ENCODE results near the gene DYSF. TPM values are rescaled to one million over a fixed set of nuclear protein-coding genes. Genes with fewer than 3 reads are reported as not detected.

Gene DYSF
- total RNA-seq, 2 donors from 2014 or later: 1.4 to 3.1 TPM

- no peaks in the 10 kb centered on the region for H3K4me1 Mint-ChIP-seq
- peak; percentile 35 for DNase-seq
- WGBS, 2 experiments (ENCODE audit: insufficient coverage in 1 of 2, insufficient read length in 1 of 2): 85 to 96% methylated on average over 7 to 11 of the region's 11 CpGs
Observed at GRCh38 chr2:71664161-71664560, 210.8 kb downstream of the DYSF start.

GRCh38 chr2:71665168-71666093 is 212.1 kb downstream of the DYSF start:
- TF ChIP-seq CTCF (conservative IDR thresholded peaks at IDR 0.05): no peak
- no peaks in the 10 kb centered on the region for H3K36me3 ChIP-seq (ENCODE audit: control insufficient read depth, insufficient read depth, low read length)
- H3K9me3 Mint-ChIP-seq: no peaks in the 10 kb centered on the region
- H3K4me1 ChIP-seq (ENCODE audit: control insufficient read depth, insufficient read depth, low read length): no peaks in the 10 kb centered on the region
- H3K27me3 ChIP-seq (ENCODE audit: control insufficient read depth, insufficient read depth, low read length, poor library complexity, severe bottlenecking): no peaks in the 10 kb centered on the region
- no peaks in the 10 kb centered on the region for H3K4me1 Mint-ChIP-seq
- WGBS, 2 experiments (ENCODE audit: insufficient coverage in 1 of 2, insufficient read length in 1 of 2): 91 to 100% methylated on average over 3 to 11 of the region's 11 CpGs
- no peak overlapping the region for H3K9ac ChIP-seq (ENCODE audit: extremely low read depth, low read length, poor library complexity, severe bottlenecking)
- no peaks in the 10 kb centered on the region for H3K9me3 ChIP-seq (ENCODE audit: control insufficient read depth, low read length)
- no peaks in the 10 kb centered on the region for H3K36me3 Mint-ChIP-seq (ENCODE audit: low read depth)
- peak; percentile 28 for DNase-seq
- H3K4me3 ChIP-seq (ENCODE audit: low read length): no peak overlapping the region
- H3K27ac ChIP-seq (ENCODE audit: low read depth, low read length): no peak overlapping the region
- H3K27ac Mint-ChIP-seq: no peak overlapping the region
- H3K27me3 Mint-ChIP-seq (ENCODE audit: insufficient read depth): no peaks in the 10 kb centered on the region
- H3K4me3 Mint-ChIP-seq: no peak overlapping the region

More at GRCh38 chr2:71664161-71664560, 210.8 kb downstream of the DYSF start:
- no peak overlapping the region for H3K4me3 ChIP-seq (ENCODE audit: low read length)
- H3K27ac Mint-ChIP-seq: no peak overlapping the region
- H3K4me3 Mint-ChIP-seq: no peak overlapping the region
- no peak overlapping the region for H3K27ac ChIP-seq (ENCODE audit: low read depth, low read length)
- no peaks in the 10 kb centered on the region for H3K4me1 ChIP-seq (ENCODE audit: control insufficient read depth, insufficient read depth, low read length)
- no peaks in the 10 kb centered on the region for H3K36me3 Mint-ChIP-seq (ENCODE audit: low read depth)
- H3K27me3 Mint-ChIP-seq (ENCODE audit: insufficient read depth): no peaks in the 10 kb centered on the region
- H3K36me3 ChIP-seq (ENCODE audit: control insufficient read depth, insufficient read depth, low read length): no peaks in the 10 kb centered on the region
- no peak for TF ChIP-seq CTCF (conservative IDR thresholded peaks at IDR 0.05)
- H3K9me3 Mint-ChIP-seq: peaks cover 1% of the 10 kb centered on the region
- no peaks in the 10 kb centered on the region for H3K27me3 ChIP-seq (ENCODE audit: control insufficient read depth, insufficient read depth, low read length, poor library complexity, severe bottlenecking)
- no peak overlapping the region for H3K9ac ChIP-seq (ENCODE audit: extremely low read depth, low read length, poor library complexity, severe bottlenecking)
- H3K9me3 ChIP-seq (ENCODE audit: control insufficient read depth, low read length): no peaks in the 10 kb centered on the region

- no peak overlapping the region for H3K27ac ChIP-seq (ENCODE audit: low read depth, low read length)
- Mint-ChIP-seq H3K4me1 (no peaks in the 10 kb centered on the region), H3K36me3 (ENCODE audit: low read depth) (no peaks in the 10 kb centered on the region), H3K27me3 (ENCODE audit: insufficient read depth) (no peaks in the 10 kb centered on the region), H3K27ac (no peak overlapping the region), H3K4me3 (no peak overlapping the region), H3K9me3 (no peaks in the 10 kb centered on the region)
- no peaks in the 10 kb centered on the region for H3K27me3 ChIP-seq (ENCODE audit: control insufficient read depth, insufficient read depth, low read length, poor library complexity, severe bottlenecking)
- TF ChIP-seq CTCF (conservative IDR thresholded peaks at IDR 0.05): no peak
- no peaks in the 10 kb centered on the region for H3K36me3 ChIP-seq (ENCODE audit: control insufficient read depth, insufficient read depth, low read length)
- no peak overlapping the region for H3K4me3 ChIP-seq (ENCODE audit: low read length)
- DNase-seq: peak; percentile 20
- 91 to 100% methylated on average over 3 to 5 of the region's 5 CpGs for WGBS, 2 experiments (ENCODE audit: insufficient coverage in 1 of 2, insufficient read length in 1 of 2)
- H3K9me3 ChIP-seq (ENCODE audit: control insufficient read depth, low read length): no peaks in the 10 kb centered on the region
- H3K9ac ChIP-seq (ENCODE audit: extremely low read depth, low read length, poor library complexity, severe bottlenecking): no peak overlapping the region
- H3K4me1 ChIP-seq (ENCODE audit: control insufficient read depth, insufficient read depth, low read length): no peaks in the 10 kb centered on the region
Observed at GRCh38 chr2:71666094-71666474, 212.7 kb downstream of the DYSF start.

All from endodermal cell (in vitro differentiated cells).